KMS-11 (cell line): ENCODE measurements around the gene CLDN5.
"Not testable (repeated sequence)": the region's sequence is repeated elsewhere in the genome, so short reads cannot be mapped to it uniquely, and the experiment has no call there.

ENCODE experiments used
- H2AFZ ChIP-seq: fragments of 200-600 bp; sonication (generic); 2 replicates; pipeline ENCODE4 v1.6.1; 2016; ENCODE audit warnings: antibody characterized with exemption, mixed run types, low read depth
- H3K27ac ChIP-seq: fragments of 200-600 bp; sonication (generic); 2 replicates; pipeline ENCODE4 v1.6.1; 2016; ENCODE audit warnings: mild to moderate bottlenecking, mixed run types
- H3K27me3 ChIP-seq: fragments of 200-600 bp; sonication (generic); 2 replicates; pipeline ENCODE4 v1.6.1; 2017; ENCODE audit warnings: mild to moderate bottlenecking, low read depth, mixed run types, moderate library complexity; ENCODE audit not compliant: insufficient read depth
- H3K36me3 ChIP-seq: fragments of 200-600 bp; sonication (generic); 2 replicates; pipeline ENCODE4 v1.6.1; 2017; ENCODE audit warnings: mild to moderate bottlenecking, mixed run types; ENCODE audit not compliant: insufficient read depth
- H3K4me1 ChIP-seq: fragments of 200-600 bp; sonication (generic); 2 replicates; pipeline ENCODE4 v1.6.1; 2016; ENCODE audit warnings: mild to moderate bottlenecking, low read depth, mixed run types; ENCODE audit not compliant: poor library complexity, severe bottlenecking
- H3K4me2 ChIP-seq: fragments of 200-600 bp; sonication (generic); 2 replicates; pipeline ENCODE4 v1.7.0; 2016; ENCODE audit warnings: mild to moderate bottlenecking, mixed run types
- H3K4me3 ChIP-seq: fragments of 200-600 bp; sonication (generic); IDR thresholded peaks from 2 replicates; pipeline ENCODE4 v1.6.1; 2017; ENCODE audit warnings: low read depth, low read length, mixed read lengths; ENCODE audit not compliant: insufficient read depth
- H3K79me2 ChIP-seq: fragments of 200-600 bp; sonication (generic); 2 replicates; pipeline ENCODE4 v1.6.1; 2016; ENCODE audit warnings: low read depth, mixed run types; ENCODE audit not compliant: insufficient read depth
- H3K9ac ChIP-seq: fragments of 200-600 bp; sonication (generic); 2 replicates; pipeline ENCODE4 v1.6.1; 2016; ENCODE audit warnings: mild to moderate bottlenecking, mixed run types
- H4K20me1 ChIP-seq: fragments of 200-600 bp; sonication (generic); 2 replicates; pipeline ENCODE4 v1.6.1; 2016; ENCODE audit warnings: mild to moderate bottlenecking, mixed run types; ENCODE audit not compliant: insufficient read depth
- CTCF ChIP-seq: fragments of 200-600 bp; sonication (generic); conservative IDR thresholded peaks from 2 replicates; pipeline ENCODE4 v1.6.1; 2017; ENCODE audit warnings: low read depth, mild to moderate bottlenecking, antibody characterized with exemption, low read length, moderate library complexity, mixed read lengths

CLDN5 gene

GRCh38 chr22:19536564-19536963 lies 12.4 kb upstream of the CLDN5 start:
- Histone ChIP-seq H3K4me1 (no peaks in the 10 kb centered on the region), H3K79me2 (no peaks in the 10 kb centered on the region), H3K27ac (no peak overlapping the region), H3K4me3 (no peak overlapping the region), H3K9ac (no peak overlapping the region), H2AFZ (no peak overlapping the region), H3K4me2 (no peak overlapping the region), H3K36me3 (no peaks in the 10 kb centered on the region), H3K27me3 (no peaks in the 10 kb centered on the region), H4K20me1 (no peaks in the 10 kb centered on the region)
- TF ChIP-seq CTCF, result no peak

- Histone ChIP-seq H3K27ac (no peak overlapping the region), H3K4me1 (no peaks in the 10 kb centered on the region), H3K4me3 (no peak overlapping the region), H3K36me3 (no peaks in the 10 kb centered on the region), H3K79me2 (no peaks in the 10 kb centered on the region), H3K27me3 (no peaks in the 10 kb centered on the region), H3K9ac (no peak overlapping the region), H4K20me1 (no peaks in the 10 kb centered on the region), H2AFZ (no peak overlapping the region), H3K4me2 (no peak overlapping the region)
- TF ChIP-seq CTCF, result no peak
Measured at GRCh38 chr22:19535001-19535400, 10.8 kb upstream of the CLDN5 start.

GRCh38 chr22:19533857-19534256 lies 9.6 kb upstream of the CLDN5 start:
- Histone ChIP-seq H3K27ac (no peak overlapping the region), H2AFZ (no peak overlapping the region), H3K36me3 (no peaks in the 10 kb centered on the region), H3K4me1 (no peaks in the 10 kb centered on the region), H4K20me1 (no peaks in the 10 kb centered on the region), H3K4me3 (no peak overlapping the region), H3K27me3 (no peaks in the 10 kb centered on the region), H3K9ac (no peak overlapping the region), H3K79me2 (no peaks in the 10 kb centered on the region), H3K4me2 (no peak overlapping the region)
- no peak for TF ChIP-seq CTCF

GRCh38 chr22:19533049-19533626 lies 8.9 kb upstream of the CLDN5 start:
- Histone ChIP-seq H3K9ac (no peak overlapping the region), H3K27ac (no peak overlapping the region), H3K79me2 (no peaks in the 10 kb centered on the region), H2AFZ (no peak overlapping the region), H4K20me1 (no peaks in the 10 kb centered on the region), H3K36me3 (no peaks in the 10 kb centered on the region), H3K4me3 (no peak overlapping the region), H3K27me3 (no peaks in the 10 kb centered on the region), H3K4me2 (no peak overlapping the region), H3K4me1 (no peaks in the 10 kb centered on the region)
- no peak for TF ChIP-seq CTCF

GRCh38 chr22:19531327-19531726 lies 7.1 kb upstream of the CLDN5 start:
- not testable (repeated sequence) for H3K4me2 ChIP-seq, H3K4me1 ChIP-seq, H3K27ac ChIP-seq, H3K79me2 ChIP-seq, H4K20me1 ChIP-seq, H3K36me3 ChIP-seq, H3K27me3 ChIP-seq, H2AFZ ChIP-seq, H3K4me3 ChIP-seq, H3K9ac ChIP-seq
